Bronchus fibroblast of lung (primary cell): Measurements from ENCODE around the gene SLCO1B1. TPM values are rescaled to one million over a fixed set of nuclear protein-coding genes. Genes with fewer than 3 reads are reported as not detected.

Experiments
- total RNA-seq: library from RNA; depleted of rRNA; stranded (reverse); fragments of >200 nt; gene quantifications from 2 replicates; pipeline ENCODE4 v1.2.3, GENCODE V29; 2015

SLCO1B1 gene
- not detected in 2 replicates for total RNA-seq

GRCh38 chr12:21130998-21131397 is at the start of gene SLCO1B1:
TSS of gene SLCO1B1 (plus strand) at chr12:21131194. CDS start at chr12:21141575, 10,381 bp downstream.

Other genes with a start within 250 kb of the SLCO1B1 start
- gene SLCO1A2, start 203.7 kb downstream of the SLCO1B1 start, total RNA-seq, result not detected in 2 replicates
- not detected in 2 replicates for gene IAPP, start 241.7 kb downstream of the SLCO1B1 start, total RNA-seq